CD4-positive, alpha-beta T cell treated with Interleukin-21 for 1 hour (primary cell): ENCODE results near the gene OAS3.
"Not testable (repeated sequence)": the region's sequence is repeated elsewhere in the genome, so short reads cannot be mapped to it uniquely, and the experiment has no call there.

Source experiments
- DNase-seq: peaks from one replicate; pipeline ENCODE4 v3.0.0-alpha.2; 2020

Gene OAS3

DNA sequence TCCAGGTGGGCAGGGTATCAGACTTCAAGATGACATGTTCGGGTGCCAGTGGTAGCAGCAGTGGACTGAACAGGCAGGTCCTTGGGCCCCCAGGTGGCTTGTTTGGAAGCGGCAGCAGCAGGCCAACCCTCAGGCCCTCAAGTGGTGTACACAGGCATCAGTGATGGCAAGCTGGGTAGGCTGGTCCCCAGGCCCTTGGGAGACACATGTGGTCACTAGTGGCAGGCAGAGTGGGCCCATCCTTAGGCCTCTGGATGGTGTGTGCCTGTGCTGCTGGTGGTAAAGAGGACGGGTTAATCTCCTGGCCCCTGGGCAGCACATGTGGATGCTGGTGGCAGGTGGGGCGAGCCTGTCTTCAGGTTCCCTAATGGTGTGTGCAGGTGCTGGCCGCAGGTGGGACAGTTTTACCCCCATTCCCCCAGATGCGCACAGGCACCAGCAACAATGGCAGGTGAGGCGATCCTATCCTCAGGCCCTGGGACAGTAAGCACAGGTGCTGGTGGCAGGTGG lies 48.1 kb downstream of the OAS3 start:
- DNase-seq = no peak

DNA sequence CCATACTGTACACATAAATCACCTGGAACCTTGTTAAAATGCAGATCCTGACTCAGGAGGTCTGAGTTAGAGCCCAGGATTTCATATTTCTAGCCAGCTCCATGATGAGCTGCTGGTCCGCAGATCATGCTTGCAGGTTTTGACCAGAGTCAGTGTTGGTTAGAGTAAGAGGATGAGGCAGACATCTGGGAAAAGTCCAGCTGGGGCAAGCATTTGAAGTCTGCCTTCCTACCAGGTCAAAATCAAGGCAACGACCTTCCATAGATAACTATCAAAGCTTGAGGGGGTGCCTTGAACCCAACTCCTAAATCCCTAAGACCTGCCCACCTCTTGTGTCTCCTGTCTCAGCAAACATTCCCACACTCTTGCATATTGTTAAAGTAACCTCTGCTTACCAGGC lies 49.3 kb downstream of the OAS3 start:
- no peak for DNase-seq

GRCh38 chr12:112988224-112988623 lies 50.0 kb downstream of the OAS3 start:
- peak; percentile 28 for DNase-seq

DNA sequence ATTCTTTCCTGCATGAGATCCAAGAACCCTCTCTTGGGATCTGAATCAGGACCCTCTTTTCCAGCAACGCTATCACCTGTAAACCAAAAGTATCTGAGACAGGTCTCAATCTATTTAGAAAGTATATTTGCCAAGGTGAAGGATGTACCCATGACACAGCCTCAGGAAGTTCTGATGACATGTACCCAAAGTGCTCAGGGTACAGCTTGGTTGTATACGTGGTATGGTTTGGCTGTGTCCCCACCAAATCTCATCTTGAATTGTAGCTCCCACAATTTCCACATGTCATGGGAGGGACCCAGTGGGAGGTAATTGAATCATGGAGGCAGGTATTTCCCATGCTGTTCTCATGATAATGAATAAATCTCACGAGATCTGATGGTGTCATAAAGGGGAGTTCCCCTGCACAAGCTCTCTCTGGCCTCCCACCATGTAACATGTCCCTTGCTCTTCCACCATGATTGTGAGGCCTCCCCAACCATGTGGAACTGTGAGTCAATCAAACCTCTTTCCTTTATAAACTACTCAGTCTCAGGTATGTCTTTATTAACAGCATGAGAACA lies 50.6 kb downstream of the OAS3 start:
- DNase-seq = not testable (repeated sequence)

GRCh38 chr12:112989806-112990205 lies 51.5 kb downstream of the OAS3 start:
- DNase-seq = no peak

DNA sequence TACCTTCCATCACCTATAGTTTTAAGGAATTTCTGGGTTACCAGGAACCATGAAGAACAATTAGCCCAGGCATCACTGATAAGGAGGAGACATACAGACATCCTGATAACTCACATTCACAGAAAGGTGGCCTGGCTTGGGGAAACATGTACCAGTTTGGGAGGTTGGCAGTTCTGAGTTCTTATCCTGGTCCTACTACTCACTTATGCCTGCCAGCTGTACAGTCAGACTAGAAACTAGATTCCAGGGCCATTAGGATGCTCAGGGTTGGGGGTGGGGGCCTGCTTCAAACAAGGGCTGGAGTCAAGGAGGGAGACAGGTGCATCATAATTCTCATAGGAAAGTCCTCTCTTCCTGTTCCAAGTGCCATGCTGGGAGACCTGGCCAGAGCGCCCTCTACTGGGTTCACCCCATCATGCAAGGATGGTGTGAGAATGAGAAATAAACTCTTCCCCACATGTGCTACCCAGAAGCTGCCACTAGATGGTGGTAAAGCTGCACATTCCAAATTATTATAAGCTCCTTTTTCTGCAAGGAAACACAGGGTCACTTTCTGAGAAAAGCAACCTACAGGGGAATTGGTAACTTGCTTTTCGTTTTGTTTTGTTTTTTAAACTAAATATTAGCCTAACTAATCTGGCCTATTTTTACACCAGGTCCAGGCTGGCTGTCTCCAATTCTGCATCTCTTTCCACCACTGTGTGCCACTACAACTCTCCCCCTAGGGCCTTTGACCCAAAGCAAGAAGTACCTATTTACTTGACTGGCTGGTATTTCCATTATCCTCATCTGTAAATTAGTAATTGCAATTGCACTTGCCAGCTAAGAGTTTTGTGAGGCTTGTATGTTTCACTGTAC lies 54.5 kb downstream of the OAS3 start:
- peak; percentile 67 for DNase-seq

DNA sequence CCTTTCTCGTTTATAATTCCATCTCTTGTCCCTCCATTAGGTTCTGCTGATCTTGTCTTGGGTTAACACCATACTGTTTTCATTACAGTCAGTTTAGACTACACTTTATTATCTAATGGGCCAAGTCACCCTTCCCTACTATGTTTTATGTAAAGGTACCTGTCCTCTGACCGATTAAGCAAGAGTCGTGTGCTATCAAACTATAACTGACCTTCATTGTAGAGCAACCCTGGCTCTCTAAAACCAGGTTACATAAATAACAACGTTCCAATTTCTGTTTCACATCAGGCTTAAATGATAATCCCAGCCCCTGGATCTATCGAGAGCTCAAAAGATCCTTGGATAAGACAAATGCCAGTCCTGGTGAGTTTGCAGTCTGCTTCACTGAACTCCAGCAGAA lies 56.7 kb downstream of the OAS3 start:
- DNase-seq = no peak

DNA sequence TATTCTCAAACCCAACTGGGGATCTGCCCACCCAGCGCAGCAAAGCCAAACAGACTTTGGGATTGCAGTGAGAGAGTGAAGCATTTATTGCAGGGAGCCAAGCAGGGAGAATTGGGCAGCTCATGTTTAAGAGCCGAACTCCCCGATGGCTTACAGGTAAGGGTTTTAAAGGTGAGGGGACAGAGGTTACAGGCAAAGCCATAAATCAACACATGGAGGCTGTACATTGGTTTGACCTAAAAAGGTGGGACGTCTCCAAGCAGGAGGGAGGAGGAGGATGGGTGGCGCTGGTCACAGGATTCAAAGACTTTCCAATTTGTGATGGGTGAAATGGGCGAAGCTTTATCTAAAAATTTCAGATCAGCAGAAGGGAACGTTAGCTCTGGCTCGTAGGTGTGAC lies 58.2 kb downstream of the OAS3 start:
- no peak for DNase-seq

DNA sequence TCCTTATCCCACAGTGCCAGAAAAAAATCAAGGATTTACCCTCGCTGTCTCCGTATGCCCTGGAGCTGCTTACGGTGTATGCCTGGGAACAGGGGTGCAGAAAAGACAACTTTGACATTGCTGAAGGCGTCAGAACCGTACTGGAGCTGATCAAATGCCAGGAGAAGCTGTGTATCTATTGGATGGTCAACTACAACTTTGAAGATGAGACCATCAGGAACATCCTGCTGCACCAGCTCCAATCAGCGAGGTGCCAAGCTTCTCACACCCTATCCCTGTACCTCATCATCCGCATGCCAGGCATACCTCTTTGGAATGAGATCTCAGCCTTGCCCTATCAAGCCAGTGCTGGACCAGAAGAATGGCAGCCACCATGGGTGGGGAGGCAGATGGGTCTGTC lies 59.2 kb downstream of the OAS3 start:
- no peak for DNase-seq

- no peak for DNase-seq
Measured at GRCh38 chr12:112998987-112999767, 60.9 kb downstream of the OAS3 start.

- DNase-seq = no peak
Measured at GRCh38 chr12:113000433-113000832, 62.2 kb downstream of the OAS3 start.

DNA sequence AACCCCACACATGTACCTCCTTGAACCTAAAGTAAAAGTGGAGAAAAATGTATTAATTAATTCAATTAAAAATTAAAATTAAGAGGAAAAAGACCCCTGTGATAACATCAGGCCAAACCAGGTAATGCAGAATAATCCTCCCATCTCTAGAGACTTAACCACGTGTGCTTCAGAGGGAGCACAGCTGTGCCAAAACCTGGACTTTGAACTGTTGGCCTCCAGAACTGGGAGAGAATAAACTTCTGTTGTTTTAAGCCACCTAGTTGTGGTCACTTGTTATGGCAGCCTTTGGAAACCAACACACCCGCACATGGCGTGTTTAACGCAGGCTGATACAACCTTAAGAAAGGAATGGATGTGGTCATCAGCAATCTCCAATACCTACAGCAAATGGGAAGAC lies 63.9 kb downstream of the OAS3 start:
- no peak for DNase-seq

GRCh38 chr12:113002676-113003075 lies 64.4 kb downstream of the OAS3 start:
- no peak for DNase-seq

GRCh38 chr12:113003636-113004035 lies 65.4 kb downstream of the OAS3 start:
- no peak for DNase-seq

DNA sequence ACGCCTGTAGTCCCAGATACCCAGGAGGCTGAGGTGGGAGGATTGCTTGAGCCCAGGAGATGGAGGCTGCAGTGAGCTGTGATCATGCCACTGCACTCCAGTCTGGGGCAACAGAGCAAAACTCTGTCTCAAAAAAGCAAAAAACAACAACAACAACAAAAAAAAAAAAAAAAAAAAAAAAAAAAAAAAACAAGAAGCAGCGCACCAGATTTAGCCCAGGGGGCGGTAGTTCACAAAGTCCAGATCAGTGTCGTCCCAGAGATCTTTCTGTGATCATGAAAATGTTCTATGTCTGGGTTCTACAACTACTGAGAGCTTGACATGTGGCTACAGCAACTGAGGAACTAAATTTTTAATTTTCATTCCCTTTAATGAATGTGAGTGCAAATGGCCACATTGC lies 67.5 kb downstream of the OAS3 start:
- no peak for DNase-seq

DNA sequence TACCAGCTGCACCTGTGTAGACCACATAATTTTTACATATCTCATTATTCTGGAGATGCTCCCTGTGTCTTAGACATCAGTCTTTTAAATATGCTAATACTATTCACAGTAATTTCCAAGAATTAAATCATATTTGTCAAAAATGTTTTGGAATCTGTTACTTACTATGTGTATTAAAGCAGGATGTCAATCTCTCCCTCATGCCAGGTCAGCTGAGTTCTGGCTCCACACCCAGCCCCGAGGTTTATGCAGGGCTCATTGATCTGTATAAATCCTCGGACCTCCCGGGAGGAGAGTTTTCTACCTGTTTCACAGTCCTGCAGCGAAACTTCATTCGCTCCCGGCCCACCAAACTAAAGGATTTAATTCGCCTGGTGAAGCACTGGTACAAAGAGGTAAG lies 67.9 kb downstream of the OAS3 start:
- no peak for DNase-seq

- no peak for DNase-seq
Measured at GRCh38 chr12:113006641-113007040, 68.4 kb downstream of the OAS3 start.

DNA sequence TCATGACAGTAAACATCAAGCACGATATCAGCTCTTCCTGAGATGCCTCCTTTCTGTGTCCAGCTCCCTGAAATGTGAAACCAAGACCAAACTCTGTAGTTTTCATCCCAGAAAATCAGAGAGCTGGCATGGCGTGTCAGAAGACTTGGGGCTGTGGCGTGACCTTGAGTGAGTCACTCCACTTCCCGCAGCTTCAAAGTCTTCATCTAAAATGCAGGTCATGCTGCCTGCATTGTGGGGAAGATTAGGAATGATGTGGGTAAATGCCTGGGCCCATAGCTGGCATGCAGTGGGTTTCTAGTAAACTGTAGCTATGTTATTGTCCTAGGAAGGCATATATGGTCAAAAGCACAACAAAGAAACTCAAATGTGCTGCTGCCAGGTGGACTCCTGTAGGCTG lies 68.9 kb downstream of the OAS3 start:
- no peak for DNase-seq

DNA sequence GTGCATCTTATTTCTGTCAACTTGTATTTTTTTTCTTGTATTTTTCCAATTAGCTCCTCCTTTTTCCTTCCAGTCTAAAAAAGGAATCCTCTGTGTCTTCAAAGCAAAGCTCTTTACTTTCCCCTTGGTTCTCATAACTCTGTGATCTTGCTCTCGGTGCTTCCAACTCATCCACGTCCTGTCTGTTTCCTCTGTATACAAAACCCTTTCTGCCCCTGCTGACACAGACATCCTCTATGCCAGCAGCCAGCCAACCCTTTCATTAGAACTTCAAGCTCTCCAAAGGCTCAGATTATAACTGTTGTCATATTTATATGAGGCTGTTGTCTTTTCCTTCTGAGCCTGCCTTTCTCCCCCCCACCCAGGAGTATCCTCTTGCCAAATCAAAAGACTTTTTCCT lies 72.4 kb downstream of the OAS3 start:
- no peak for DNase-seq

GRCh38 chr12:113014565-113014964 lies 76.3 kb downstream of the OAS3 start:
- no peak for DNase-seq

DNA sequence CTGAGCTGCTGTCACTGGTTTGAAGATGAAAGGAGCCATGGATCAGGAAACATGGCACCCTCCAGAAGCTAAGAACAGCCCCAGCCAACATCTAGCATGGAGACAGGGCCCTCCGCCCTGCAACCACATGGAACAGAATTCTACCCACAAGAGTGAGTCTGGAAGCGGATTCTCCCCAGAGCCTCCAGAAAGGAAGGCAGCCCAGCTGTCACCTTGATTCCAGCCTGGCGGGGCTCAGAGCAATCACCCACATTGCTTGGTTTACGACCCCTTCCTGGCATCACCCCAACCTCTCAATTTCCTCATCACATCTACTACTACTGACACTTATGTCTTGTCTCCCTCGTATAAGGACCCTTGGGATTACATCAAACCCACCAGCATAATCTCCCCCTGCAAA lies 78.5 kb downstream of the OAS3 start:
- no peak for DNase-seq

- no peak for DNase-seq
Measured at GRCh38 chr12:113019025-113019424, 80.8 kb downstream of the OAS3 start.

DNA sequence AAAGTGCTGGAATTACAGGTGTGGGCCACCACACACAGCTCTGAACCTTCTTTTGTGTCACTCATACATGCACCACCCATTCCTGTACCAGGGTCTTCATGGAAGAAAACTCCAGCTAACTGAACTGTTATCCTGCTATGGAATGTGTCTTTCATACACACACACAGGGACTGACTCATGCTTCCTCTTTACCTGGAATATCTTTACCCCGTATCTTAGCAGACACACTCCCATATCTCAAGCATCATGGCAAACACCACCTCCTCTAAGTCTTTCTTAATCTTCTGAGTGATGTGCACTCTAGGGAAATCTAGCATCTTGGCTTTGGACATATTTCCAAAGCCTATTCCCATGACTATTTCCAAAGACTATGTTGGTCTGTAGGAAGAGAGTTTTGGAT lies 83.2 kb downstream of the OAS3 start:
- no peak for DNase-seq
